ENCODE results near the gene MAGOHB.
"Not testable (repeated sequence)": the region's sequence is repeated elsewhere in the genome, so short reads cannot be mapped to it uniquely, and the experiment has no call there.

The MAGOHB gene

GRCh38 chr12:10572021-10572490, 41.4 kb downstream of the MAGOHB start:
- not testable (repeated sequence) for H3K4me1 ChIP-seq (ENCODE audit: control insufficient read depth, insufficient read depth, low read length); H3K36me3 ChIP-seq (ENCODE audit: insufficient read depth, low read length); H3K27me3 ChIP-seq (ENCODE audit: control insufficient read depth, insufficient read depth, low read length); H3K4me2 ChIP-seq (ENCODE audit: low read length); H3K9ac ChIP-seq (ENCODE audit: low read depth, low read length); H3K4me3 ChIP-seq (ENCODE audit: low read length); H3K9me3 ChIP-seq (replicated peaks; ENCODE audit: low read length)

GRCh38 chr12:10571141-10571540, 42.3 kb downstream of the MAGOHB start:
- H3K27me3 ChIP-seq (ENCODE audit: control insufficient read depth, insufficient read depth, low read length), result no peaks in the 10 kb centered on the region
- H3K9me3 ChIP-seq (replicated peaks; ENCODE audit: low read length), result no peaks in the 10 kb centered on the region
- H3K36me3 ChIP-seq (ENCODE audit: insufficient read depth, low read length), result no peaks in the 10 kb centered on the region
- H3K9ac ChIP-seq (ENCODE audit: low read depth, low read length), result no peak overlapping the region
- peaks cover 3% of the 10 kb centered on the region for H3K4me1 ChIP-seq (ENCODE audit: control insufficient read depth, insufficient read depth, low read length)
- no peak overlapping the region for H3K4me3 ChIP-seq (ENCODE audit: low read length)
- no peak overlapping the region for H3K4me2 ChIP-seq (ENCODE audit: low read length)

GRCh38 chr12:10567813-10568212, 45.6 kb downstream of the MAGOHB start:
- Histone ChIP-seq H3K36me3 (ENCODE audit: insufficient read depth, low read length) (no peaks in the 10 kb centered on the region), H3K9ac (ENCODE audit: low read depth, low read length) (no peak overlapping the region), H3K4me1 (ENCODE audit: control insufficient read depth, insufficient read depth, low read length) (peaks cover 8% of the 10 kb centered on the region), H3K4me2 (ENCODE audit: low read length) (no peak overlapping the region), H3K4me3 (ENCODE audit: low read length) (no peak overlapping the region), H3K27me3 (ENCODE audit: control insufficient read depth, insufficient read depth, low read length) (no peaks in the 10 kb centered on the region), H3K9me3 (replicated peaks; ENCODE audit: low read length) (no peaks in the 10 kb centered on the region)

GRCh38 chr12:10563966-10564365, 49.4 kb downstream of the MAGOHB start:
- Histone ChIP-seq H3K4me2 (ENCODE audit: low read length) (no peak overlapping the region), H3K9me3 (replicated peaks; ENCODE audit: low read length) (no peaks in the 10 kb centered on the region), H3K27me3 (ENCODE audit: control insufficient read depth, insufficient read depth, low read length) (no peaks in the 10 kb centered on the region), H3K9ac (ENCODE audit: low read depth, low read length) (no peak overlapping the region), H3K4me1 (ENCODE audit: control insufficient read depth, insufficient read depth, low read length) (peaks cover 13% of the 10 kb centered on the region), H3K4me3 (ENCODE audit: low read length) (no peak overlapping the region), H3K36me3 (ENCODE audit: insufficient read depth, low read length) (no peaks in the 10 kb centered on the region)

- Histone ChIP-seq H3K4me1 (ENCODE audit: control insufficient read depth, insufficient read depth, low read length) (peaks cover 13% of the 10 kb centered on the region), H3K9me3 (replicated peaks; ENCODE audit: low read length) (no peaks in the 10 kb centered on the region), H3K36me3 (ENCODE audit: insufficient read depth, low read length) (no peaks in the 10 kb centered on the region), H3K4me2 (ENCODE audit: low read length) (peak overlapping the region; percentile 52), H3K27me3 (ENCODE audit: control insufficient read depth, insufficient read depth, low read length) (no peaks in the 10 kb centered on the region), H3K9ac (ENCODE audit: low read depth, low read length) (no peak overlapping the region), H3K4me3 (ENCODE audit: low read length) (no peak overlapping the region)
These were observed 50.4 kb downstream of the MAGOHB start for GRCh38 chr12:10563002-10563401.

- Histone ChIP-seq H3K4me2 (ENCODE audit: low read length) (peak overlapping the region; percentile 52), H3K9ac (ENCODE audit: low read depth, low read length) (no peak overlapping the region), H3K27me3 (ENCODE audit: control insufficient read depth, insufficient read depth, low read length) (no peaks in the 10 kb centered on the region), H3K36me3 (ENCODE audit: insufficient read depth, low read length) (no peaks in the 10 kb centered on the region), H3K9me3 (replicated peaks; ENCODE audit: low read length) (no peaks in the 10 kb centered on the region), H3K4me3 (ENCODE audit: low read length) (no peak overlapping the region), H3K4me1 (ENCODE audit: control insufficient read depth, insufficient read depth, low read length) (peaks cover 13% of the 10 kb centered on the region)
These were observed 51.0 kb downstream of the MAGOHB start for GRCh38 chr12:10562306-10562933.

- H3K4me2 ChIP-seq (ENCODE audit: low read length), result no peak overlapping the region
- H3K4me1 ChIP-seq (ENCODE audit: control insufficient read depth, insufficient read depth, low read length), result peaks cover 13% of the 10 kb centered on the region
- no peak overlapping the region for H3K4me3 ChIP-seq (ENCODE audit: low read length)
- no peaks in the 10 kb centered on the region for H3K9me3 ChIP-seq (replicated peaks; ENCODE audit: low read length)
- no peaks in the 10 kb centered on the region for H3K27me3 ChIP-seq (ENCODE audit: control insufficient read depth, insufficient read depth, low read length)
- H3K36me3 ChIP-seq (ENCODE audit: insufficient read depth, low read length), result no peaks in the 10 kb centered on the region
- no peak overlapping the region for H3K9ac ChIP-seq (ENCODE audit: low read depth, low read length)
These were observed 54.2 kb downstream of the MAGOHB start for GRCh38 chr12:10559244-10559643.

GRCh38 chr12:10558789-10559188, 54.6 kb downstream of the MAGOHB start:
- Histone ChIP-seq H3K4me2 (ENCODE audit: low read length) (no peak overlapping the region), H3K9me3 (replicated peaks; ENCODE audit: low read length) (no peaks in the 10 kb centered on the region), H3K4me1 (ENCODE audit: control insufficient read depth, insufficient read depth, low read length) (peaks cover 13% of the 10 kb centered on the region), H3K27me3 (ENCODE audit: control insufficient read depth, insufficient read depth, low read length) (no peaks in the 10 kb centered on the region), H3K4me3 (ENCODE audit: low read length) (no peak overlapping the region), H3K9ac (ENCODE audit: low read depth, low read length) (no peak overlapping the region), H3K36me3 (ENCODE audit: insufficient read depth, low read length) (no peaks in the 10 kb centered on the region)

GRCh38 chr12:10558301-10558700, 55.1 kb downstream of the MAGOHB start:
- peaks cover 13% of the 10 kb centered on the region for H3K4me1 ChIP-seq (ENCODE audit: control insufficient read depth, insufficient read depth, low read length)
- no peak overlapping the region for H3K4me2 ChIP-seq (ENCODE audit: low read length)
- H3K9ac ChIP-seq (ENCODE audit: low read depth, low read length), result no peak overlapping the region
- H3K4me3 ChIP-seq (ENCODE audit: low read length), result no peak overlapping the region
- no peaks in the 10 kb centered on the region for H3K27me3 ChIP-seq (ENCODE audit: control insufficient read depth, insufficient read depth, low read length)
- H3K36me3 ChIP-seq (ENCODE audit: insufficient read depth, low read length), result no peaks in the 10 kb centered on the region
- H3K9me3 ChIP-seq (replicated peaks; ENCODE audit: low read length), result no peaks in the 10 kb centered on the region

GRCh38 chr12:10557766-10558165, 55.6 kb downstream of the MAGOHB start:
- no peak overlapping the region for H3K4me2 ChIP-seq (ENCODE audit: low read length)
- H3K27me3 ChIP-seq (ENCODE audit: control insufficient read depth, insufficient read depth, low read length), result no peaks in the 10 kb centered on the region
- peaks cover 8% of the 10 kb centered on the region for H3K4me1 ChIP-seq (ENCODE audit: control insufficient read depth, insufficient read depth, low read length)
- H3K9ac ChIP-seq (ENCODE audit: low read depth, low read length), result no peak overlapping the region
- H3K4me3 ChIP-seq (ENCODE audit: low read length), result no peak overlapping the region
- no peaks in the 10 kb centered on the region for H3K36me3 ChIP-seq (ENCODE audit: insufficient read depth, low read length)
- H3K9me3 ChIP-seq (replicated peaks; ENCODE audit: low read length), result no peaks in the 10 kb centered on the region

- Histone ChIP-seq H3K9me3 (replicated peaks; ENCODE audit: low read length) (no peaks in the 10 kb centered on the region), H3K27me3 (ENCODE audit: control insufficient read depth, insufficient read depth, low read length) (no peaks in the 10 kb centered on the region), H3K4me2 (ENCODE audit: low read length) (no peak overlapping the region), H3K4me3 (ENCODE audit: low read length) (no peak overlapping the region), H3K36me3 (ENCODE audit: insufficient read depth, low read length) (no peaks in the 10 kb centered on the region), H3K4me1 (ENCODE audit: control insufficient read depth, insufficient read depth, low read length) (peaks cover 5% of the 10 kb centered on the region), H3K9ac (ENCODE audit: low read depth, low read length) (no peak overlapping the region)
These were observed 56.1 kb downstream of the MAGOHB start for GRCh38 chr12:10557329-10557728.

GRCh38 chr12:10554756-10555481, 58.5 kb downstream of the MAGOHB start:
- Histone ChIP-seq H3K4me2 (ENCODE audit: low read length) (no peak overlapping the region), H3K27me3 (ENCODE audit: control insufficient read depth, insufficient read depth, low read length) (no peaks in the 10 kb centered on the region), H3K4me1 (ENCODE audit: control insufficient read depth, insufficient read depth, low read length) (no peaks in the 10 kb centered on the region), H3K9ac (ENCODE audit: low read depth, low read length) (no peak overlapping the region), H3K9me3 (replicated peaks; ENCODE audit: low read length) (no peaks in the 10 kb centered on the region), H3K36me3 (ENCODE audit: insufficient read depth, low read length) (no peaks in the 10 kb centered on the region), H3K4me3 (ENCODE audit: low read length) (no peak overlapping the region)

Measured in skeletal muscle satellite cell (primary cell).